ENCODE data around the gene CNTRL.
"Not testable (repeated sequence)": the region's sequence is repeated elsewhere in the genome, so short reads cannot be mapped to it uniquely, and the experiment has no call there.

CNTRL gene

GRCh38 chr9:121069396-121069795, 5.4 kb upstream of the CNTRL start:
- DNase-seq (ENCODE audit: low read depth in 2 of 2) = no peak

- DNase-seq (ENCODE audit: low read depth in 2 of 2) = no peak
Measured at GRCh38 chr9:121071370-121071755, 3.4 kb upstream of the CNTRL start.

DNA sequence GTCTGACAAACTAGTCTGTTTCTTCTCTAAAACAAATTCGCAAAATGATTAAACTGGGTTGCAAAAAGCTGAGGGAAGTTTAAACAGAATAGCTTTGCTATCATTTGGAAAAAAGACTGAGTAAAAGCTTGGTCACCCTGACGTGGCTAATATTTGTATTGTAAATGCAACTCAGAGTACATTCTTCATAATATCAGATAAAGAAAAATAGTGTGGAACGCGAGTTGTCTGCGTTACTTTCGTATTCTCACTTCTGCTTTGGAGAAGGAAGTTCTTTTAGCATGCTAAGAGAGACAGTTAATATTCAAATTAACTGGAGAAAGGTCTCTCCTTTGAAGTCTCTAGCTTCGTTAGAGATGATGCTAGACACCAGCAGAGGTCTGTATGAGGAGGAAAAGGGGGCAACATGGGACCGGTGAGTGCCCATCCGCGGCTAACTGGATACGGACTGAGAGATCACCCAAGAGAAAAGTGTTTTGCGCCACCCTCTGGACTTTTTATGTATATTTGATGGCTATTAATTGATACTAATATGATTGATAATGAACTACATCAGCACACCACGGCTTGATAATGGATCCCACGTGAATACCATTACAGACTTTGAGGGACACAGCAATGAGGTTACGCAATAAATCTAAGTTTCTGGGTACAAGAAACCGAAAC, 2.9 kb upstream of the CNTRL start:
- DNase-seq (ENCODE audit: low read depth in 2 of 2) = no peak

- DNase-seq (ENCODE audit: low read depth in 2 of 2) = no peak
Measured at GRCh38 chr9:121073038-121073437, 1.7 kb upstream of the CNTRL start.

GRCh38 chr9:121075251-121076036, 689 bp downstream of the CNTRL start:
- no peak for DNase-seq (ENCODE audit: low read depth in 2 of 2)

DNA sequence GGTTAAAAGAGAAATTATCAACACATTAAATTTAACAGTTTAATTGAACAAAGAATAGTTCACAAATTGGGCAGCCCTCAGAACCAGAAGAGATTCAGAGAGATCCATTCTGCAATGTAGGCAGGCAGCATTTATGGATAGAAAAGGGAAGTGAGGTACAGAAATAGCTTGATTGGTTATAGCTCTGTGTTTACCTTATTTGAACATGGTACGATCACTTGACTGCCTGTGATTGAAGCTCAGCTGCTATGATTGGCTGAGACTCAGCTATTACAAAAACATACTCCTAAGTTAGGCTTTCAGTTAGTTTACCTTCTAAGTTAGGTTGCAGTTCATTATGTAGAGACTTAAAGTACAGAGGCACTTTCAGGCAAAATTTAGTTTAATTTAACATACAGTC, 7.3 kb downstream of the CNTRL start:
- DNase-seq (ENCODE audit: low read depth in 2 of 2) = no peak

GRCh38 chr9:121085661-121086060, 10.9 kb downstream of the CNTRL start:
- no peak for DNase-seq (ENCODE audit: low read depth in 2 of 2)

DNA sequence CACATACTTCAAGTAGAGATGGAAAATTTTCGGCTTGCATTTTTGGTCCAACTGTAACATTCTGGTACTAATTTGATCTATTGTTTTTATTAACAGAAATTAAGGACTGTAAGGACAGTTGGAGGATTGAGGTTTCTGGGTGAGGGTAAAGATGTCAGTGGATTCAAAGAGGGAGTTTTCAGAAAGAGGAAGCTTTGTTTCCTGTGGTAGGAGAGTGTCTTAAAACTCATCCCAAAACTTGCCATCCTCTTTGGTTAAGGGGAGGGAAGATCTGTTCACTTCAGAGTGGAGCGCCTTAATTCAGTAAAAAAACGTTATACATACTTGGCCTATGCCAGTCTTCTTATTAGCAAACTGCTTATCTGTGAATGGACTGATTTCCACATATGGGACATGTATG, 13.8 kb downstream of the CNTRL start:
- no peak for DNase-seq (ENCODE audit: low read depth in 2 of 2)

DNA sequence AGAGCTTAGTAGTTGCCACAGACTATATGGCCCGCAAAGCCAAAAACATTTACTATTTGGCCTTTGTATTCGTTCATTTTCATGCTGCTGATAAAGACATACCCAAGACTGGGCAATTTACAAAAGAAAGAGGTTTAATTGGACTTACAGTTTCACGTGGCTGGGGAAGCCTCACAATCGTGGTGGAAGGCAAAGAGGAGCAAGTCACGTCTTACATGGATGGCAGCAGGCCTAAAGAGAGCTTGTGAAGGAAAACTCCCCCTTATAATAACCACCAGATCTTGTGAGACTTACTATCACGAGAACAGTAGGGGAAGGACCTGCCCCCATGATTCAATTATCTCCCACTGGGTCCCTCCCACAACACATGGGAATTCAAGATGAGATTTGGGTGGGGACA, 16.0 kb downstream of the CNTRL start:
- not testable (repeated sequence) for DNase-seq (ENCODE audit: low read depth in 2 of 2)

DNA sequence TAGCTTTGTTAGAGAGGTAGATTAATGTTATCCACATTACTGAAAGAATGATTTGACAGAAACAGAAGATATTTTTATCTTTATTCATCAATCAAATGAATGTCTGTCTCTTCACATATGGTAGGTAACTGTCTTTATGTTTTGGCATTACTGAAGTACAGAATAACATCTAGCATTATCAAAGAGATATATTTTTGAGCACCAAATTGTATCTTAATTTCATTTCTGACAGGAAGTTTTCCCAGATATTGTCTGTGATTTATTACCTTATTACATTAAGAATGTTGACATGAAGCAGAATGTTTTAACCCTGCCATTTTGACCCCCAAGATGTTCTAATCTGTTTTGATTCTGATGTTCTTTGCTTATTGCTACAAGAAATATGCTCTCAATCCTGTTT, 20.3 kb downstream of the CNTRL start:
- no peak for DNase-seq (ENCODE audit: low read depth in 2 of 2)

GRCh38 chr9:121098567-121099198, 23.9 kb downstream of the CNTRL start:
- DNase-seq (ENCODE audit: low read depth in 2 of 2) = no peak

DNA sequence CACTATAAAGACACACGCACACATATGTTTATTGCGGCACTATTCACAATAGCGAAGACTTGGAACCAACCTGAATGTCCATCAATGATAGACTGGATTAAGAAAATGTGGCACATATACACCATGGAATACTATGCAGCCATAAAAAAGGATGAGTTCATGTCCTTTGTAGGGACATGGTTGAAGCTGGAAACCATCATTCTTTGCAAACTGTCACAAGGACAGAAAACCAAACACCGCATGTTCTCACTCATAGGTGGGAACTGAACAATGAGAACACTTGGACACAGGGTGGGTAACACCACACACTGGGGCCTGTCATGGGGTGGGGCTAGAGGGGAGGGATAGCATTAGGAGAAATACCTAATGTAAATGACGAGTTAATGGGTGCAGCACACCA, 29.3 kb downstream of the CNTRL start:
- not testable (repeated sequence) for DNase-seq (ENCODE audit: low read depth in 2 of 2)

DNA sequence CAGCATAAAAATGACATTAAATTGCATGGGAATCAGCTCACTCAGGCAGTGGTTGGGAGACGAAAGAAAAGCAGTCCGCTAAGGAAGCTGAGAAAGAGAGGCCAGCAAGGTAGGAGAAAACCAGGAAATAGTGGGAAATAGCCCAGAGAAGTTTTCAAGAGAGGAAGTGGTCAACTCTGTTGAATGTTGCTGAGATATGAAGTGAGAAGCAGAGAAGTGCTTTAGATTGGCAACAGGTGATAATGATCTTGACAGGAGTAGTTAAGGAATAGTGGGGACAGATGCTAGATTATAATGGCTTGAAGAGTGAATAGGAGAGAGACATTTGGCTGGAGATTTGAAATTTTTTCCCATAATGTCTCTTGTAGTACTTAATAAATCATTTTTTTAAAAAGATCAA, 30.8 kb downstream of the CNTRL start:
- no peak for DNase-seq (ENCODE audit: low read depth in 2 of 2)

GRCh38 chr9:121107029-121107428, 32.3 kb downstream of the CNTRL start:
- DNase-seq (ENCODE audit: low read depth in 2 of 2) = no peak

- DNase-seq (ENCODE audit: low read depth in 2 of 2) = no peak
Measured at GRCh38 chr9:121107881-121108280, 33.1 kb downstream of the CNTRL start.

DNA sequence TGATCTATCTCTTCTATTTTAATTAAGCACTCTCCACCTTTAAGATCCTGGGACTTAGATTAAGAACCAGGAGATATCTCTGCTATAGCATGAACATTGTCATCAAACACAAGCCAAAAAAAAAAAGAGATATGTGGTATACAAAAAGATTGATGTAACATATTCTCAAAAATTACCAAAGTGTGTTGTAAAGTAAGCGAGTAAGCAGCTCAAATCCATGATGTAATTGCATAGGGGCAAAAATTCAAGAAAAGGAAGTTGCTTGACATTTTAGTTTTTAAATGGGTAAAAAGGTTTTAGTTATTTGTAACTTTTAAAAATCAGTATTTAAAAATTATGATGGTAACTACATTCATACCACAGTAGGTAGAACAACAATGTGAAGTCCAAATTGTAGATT, 40.7 kb downstream of the CNTRL start:
- DNase-seq (ENCODE audit: low read depth in 2 of 2) = no peak

- no peak for DNase-seq (ENCODE audit: low read depth in 2 of 2)
Measured at GRCh38 chr9:121118266-121118665, 43.5 kb downstream of the CNTRL start.

DNA sequence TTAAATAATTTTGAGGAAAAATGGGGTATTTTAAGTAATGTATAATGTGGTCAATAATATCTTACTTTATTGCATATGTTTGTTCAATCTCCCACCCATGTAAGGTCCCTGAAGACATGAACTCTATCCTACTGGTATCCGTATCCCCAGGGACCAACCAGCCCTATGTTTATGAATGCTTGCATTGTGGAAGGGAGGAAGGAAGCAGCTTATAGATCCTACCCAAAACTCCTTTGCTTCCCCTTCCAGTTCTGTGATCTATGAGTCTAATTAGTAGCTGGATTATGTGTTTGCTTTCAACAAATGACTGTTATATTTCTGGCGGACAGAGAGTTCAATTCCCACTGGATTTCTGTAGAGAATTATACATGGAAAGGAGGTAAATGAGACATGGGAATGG, 45.6 kb downstream of the CNTRL start:
- DNase-seq (ENCODE audit: low read depth in 2 of 2) = no peak

DNA sequence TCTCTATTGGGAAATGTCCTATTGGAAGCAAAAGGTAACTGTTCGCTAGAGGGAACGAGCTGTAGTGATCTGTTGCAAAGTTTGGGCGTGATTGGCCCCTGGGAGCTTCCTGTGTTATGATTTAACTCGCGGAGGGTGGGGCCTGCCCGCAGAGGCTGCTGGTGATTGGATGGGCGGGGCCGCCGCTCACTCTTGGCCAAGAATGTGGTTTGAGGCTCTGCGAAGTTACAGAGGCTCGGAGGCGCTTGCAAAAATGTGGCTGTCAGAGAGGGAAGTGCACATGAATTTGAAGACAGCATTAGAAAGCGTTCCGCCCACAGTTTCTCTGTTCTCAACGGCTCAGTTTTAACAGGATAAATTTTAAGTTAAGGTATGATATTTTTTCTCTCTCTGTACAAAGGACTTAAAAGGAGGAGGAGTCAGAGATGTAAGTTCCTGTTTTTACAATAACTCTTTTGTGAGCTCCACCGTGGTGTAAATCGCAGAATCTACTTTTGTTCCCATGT, 46.9 kb downstream of the CNTRL start:
- DNase-seq (ENCODE audit: low read depth in 2 of 2) = peak; percentile 80 to 88

- no peak for DNase-seq (ENCODE audit: low read depth in 2 of 2)
Measured at GRCh38 chr9:121122246-121123032, 47.7 kb downstream of the CNTRL start.

DNA sequence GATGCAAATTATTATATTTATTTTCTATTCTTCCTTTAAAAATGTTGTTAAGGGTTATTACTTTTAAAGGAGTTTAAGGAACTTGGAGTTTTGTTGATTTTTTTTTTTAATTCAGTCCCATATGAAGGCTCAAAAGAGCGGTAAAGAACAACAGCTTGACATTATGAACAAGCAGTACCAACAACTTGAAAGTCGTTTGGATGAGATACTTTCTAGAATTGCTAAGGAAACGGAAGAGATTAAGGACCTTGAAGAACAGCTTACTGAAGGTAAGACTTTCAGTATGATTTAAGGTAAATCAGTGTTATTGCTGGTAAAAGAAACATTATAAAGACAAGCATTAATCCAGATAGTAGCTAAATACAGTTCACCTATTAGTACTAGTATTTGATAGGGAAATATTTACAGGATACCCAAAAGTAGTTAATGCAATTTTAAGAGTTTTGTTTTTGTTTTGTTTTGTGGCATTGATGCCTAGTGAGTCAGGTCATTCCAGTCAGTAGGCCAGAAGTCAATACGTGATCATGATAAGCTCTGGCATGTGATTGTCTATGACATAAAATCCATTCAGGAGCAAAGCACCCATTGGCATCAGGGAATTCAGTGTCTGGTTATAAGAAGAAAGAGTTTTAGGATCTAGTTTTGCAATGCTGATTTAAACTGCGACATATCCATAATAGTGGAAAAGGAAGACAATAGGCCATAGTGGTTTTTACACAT, 49.2 kb downstream of the CNTRL start:
- no peak for DNase-seq (ENCODE audit: low read depth in 2 of 2)

Measured in stimulated activated CD4-positive, alpha-beta T cell treated with anti-CD3 and anti-CD28 coated beads, Interleukin-1b, Interleukin-23, amount 100 ng/mL, for 1 hour (primary cell).